Renal pelvis (tissue), 4 donors: Measurements from ENCODE around the gene ATXN2. TPM values are rescaled to one million over a fixed set of nuclear protein-coding genes. Genes with fewer than 3 reads are reported as not detected.
"Not testable (repeated sequence)": the region's sequence is repeated elsewhere in the genome, so short reads cannot be mapped to it uniquely, and the experiment has no call there.

Experiments
- DNase-seq: peaks from one replicate; pipeline ENCODE4 v3.0.0-alpha.2; 2013
- polyA plus RNA-seq, 3 donors: library from polyadenylated mRNA; unstranded; fragments of 120-200 nt; gene quantifications; one replicate each; pipeline ENCODE4 v1.2.1, GENCODE V29; 2013; ENCODE audit not compliant: insufficient read length in 3 of 3

The ATXN2 gene
- polyA plus RNA-seq, 3 donors = 58.6 to 94.4 (median 78.1) TPM

GRCh38 chr12:111602348-111602747, 3.2 kb upstream of the ATXN2 start:
- no peak for DNase-seq

GRCh38 chr12:111600986-111601385, 1.9 kb upstream of the ATXN2 start:
- not testable (repeated sequence) for DNase-seq

GRCh38 chr12:111600205-111600642, 1.1 kb upstream of the ATXN2 start:
- peak; percentile 23 for DNase-seq

GRCh38 chr12:111599453-111600204, 514 bp upstream of the ATXN2 start:
- DNase-seq = peak; percentile 90

GRCh38 chr12:111597831-111598636, 1.1 kb downstream of the ATXN2 start:
- DNase-seq = peak; percentile 58

GRCh38 chr12:111596985-111597830, 1.9 kb downstream of the ATXN2 start:
- DNase-seq = peak; percentile 57

GRCh38 chr12:111595341-111595835, 3.7 kb downstream of the ATXN2 start:
- DNase-seq = not testable (repeated sequence)

- not testable (repeated sequence) for DNase-seq
These were observed 7.6 kb downstream of the ATXN2 start for GRCh38 chr12:111591399-111592010.

GRCh38 chr12:111590552-111590951, 8.6 kb downstream of the ATXN2 start:
- no peak for DNase-seq

GRCh38 chr12:111589601-111590000, 9.5 kb downstream of the ATXN2 start:
- DNase-seq = no peak

- no peak for DNase-seq
These were observed 11.1 kb downstream of the ATXN2 start for GRCh38 chr12:111588010-111588409.

- DNase-seq = no peak
These were observed 12.1 kb downstream of the ATXN2 start for GRCh38 chr12:111586986-111587385.

- DNase-seq = no peak
These were observed 13.4 kb downstream of the ATXN2 start for GRCh38 chr12:111585690-111586089.

- DNase-seq = no peak
These were observed 14.2 kb downstream of the ATXN2 start for GRCh38 chr12:111584959-111585358.

GRCh38 chr12:111583506-111583905, 15.6 kb downstream of the ATXN2 start:
- DNase-seq = not testable (repeated sequence)

GRCh38 chr12:111582133-111582747, 16.9 kb downstream of the ATXN2 start:
- DNase-seq = no peak

GRCh38 chr12:111581434-111582132, 17.5 kb downstream of the ATXN2 start:
- no peak for DNase-seq

- DNase-seq = no peak
These were observed 18.4 kb downstream of the ATXN2 start for GRCh38 chr12:111580737-111581136.

- DNase-seq = no peak
These were observed 19.0 kb downstream of the ATXN2 start for GRCh38 chr12:111580119-111580425.

- DNase-seq = no peak
These were observed 20.2 kb downstream of the ATXN2 start for GRCh38 chr12:111578971-111579340.
